Thoracic aorta (tissue), 2 donors: ENCODE data around the gene ALG5. TPM values are rescaled to one million over a fixed set of nuclear protein-coding genes. Genes with fewer than 3 reads are reported as not detected.

ENCODE experiments used
- ATAC-seq: fragments of 150-250 bp; one replicate; pipeline ENCODE4 v1.8.0; 2017; ENCODE audit warnings: low read depth; ENCODE audit not compliant: insufficient number of reproducible peaks, low FRiP score
- DNase-seq: peaks from one replicate; pipeline ENCODE4 v3.0.0-alpha.2; 2020; ENCODE audit warnings: low spot score
- H3K27ac ChIP-seq, 2 donors: fragments of 200-600 bp; sonication (generic); 1 replicate in 1 of 2; 2 replicates in 1 of 2; pipeline ENCODE4 v1.5.1; 2016; ENCODE audit warnings: mild to moderate bottlenecking in 2 of 2, moderate library complexity in 2 of 2
- H3K27me3 ChIP-seq: fragments of 200-600 bp; sonication (generic); replicated peaks from 2 replicates; pipeline ENCODE4 v1.6.0; 2016; ENCODE audit warnings: mild to moderate bottlenecking; ENCODE audit not compliant: insufficient read depth
- H3K36me3 ChIP-seq: fragments of 200-600 bp; sonication (generic); one replicate; pipeline ENCODE4 v1.5.1; 2016
- H3K4me1 ChIP-seq, 2 donors: fragments of 200-600 bp; sonication (generic); 1 replicate in 1 of 2; 2 replicates in 1 of 2; pipeline versions ENCODE4 v1.5.1 to v1.6.0; 2016; ENCODE audit warnings: low read depth in 2 of 2, mild to moderate bottlenecking in 1 of 2; ENCODE audit not compliant: control insufficient read depth in 1 of 2
- H3K4me3 ChIP-seq: fragments of 200-600 bp; sonication (generic); 2 replicates; pipeline ENCODE4 v1.5.1; 2016; ENCODE audit warnings: mild to moderate bottlenecking
- H3K9me3 ChIP-seq: fragments of 200-600 bp; sonication (generic); 2 replicates; pipeline ENCODE4 v1.5.1; 2016
- CTCF ChIP-seq: fragments of 200-600 bp; sonication (generic); IDR thresholded peaks from one replicate; pipeline ENCODE4 v1.5.1; 2019; ENCODE audit warnings: antibody characterized with exemption
- total RNA-seq, 2 donors: library from RNA; depleted of rRNA; stranded (reverse); fragments of >200 nt; gene quantifications; one replicate each; pipeline versions ENCODE4 v1.1.0 to v1.2.3, GENCODE V29; 2016

Gene ALG5
- total RNA-seq, 2 donors from 2014 or later, result 13.5 to 19.9 TPM

DNA sequence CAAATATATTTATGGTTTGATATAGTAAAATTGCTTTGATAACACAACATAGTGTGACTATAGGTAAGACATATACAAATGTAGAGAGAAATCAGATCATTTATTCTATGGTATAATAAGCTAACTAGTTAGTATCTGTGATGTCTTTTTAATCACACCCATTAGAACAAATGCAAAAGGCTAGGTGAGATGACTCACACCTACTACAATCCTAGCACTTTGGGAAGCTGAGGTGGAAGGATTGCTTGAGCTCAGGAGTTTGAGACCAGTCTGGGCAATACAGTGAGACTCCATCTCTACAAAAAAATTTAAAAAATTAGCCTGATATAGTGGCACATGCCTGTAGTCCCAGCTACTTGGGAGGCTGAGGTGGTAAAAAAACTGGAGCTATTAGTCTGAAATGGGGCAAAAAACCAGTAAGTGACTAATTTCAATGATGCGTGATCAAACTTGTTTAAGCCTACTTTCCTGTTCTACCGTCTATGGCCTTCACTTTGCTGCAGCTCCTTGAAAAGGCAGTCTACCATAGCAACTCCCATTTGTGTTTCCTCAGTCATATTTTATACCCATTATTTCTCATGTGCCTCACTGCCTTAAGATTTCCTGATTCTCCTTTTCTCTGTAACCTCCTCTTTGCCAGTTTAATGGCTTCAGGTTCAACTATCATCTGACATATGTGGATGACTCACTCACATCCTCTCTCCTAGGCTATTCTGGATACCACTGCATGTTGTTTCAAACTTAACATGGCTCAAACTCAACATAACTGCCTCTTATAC lies 12.5 kb downstream of the ALG5 start:
- TF ChIP-seq CTCF, result no peak
- Histone ChIP-seq H3K4me1 (no peaks in the 10 kb centered on the region), H3K36me3 (peaks cover 31% of the 10 kb centered on the region), H3K27ac (no peak overlapping the region), H3K27me3 (no peaks in the 10 kb centered on the region), H3K9me3 (no peaks in the 10 kb centered on the region), H3K4me3 (no peak overlapping the region)
- ATAC-seq, result no peak
- DNase-seq, result no peak

DNA sequence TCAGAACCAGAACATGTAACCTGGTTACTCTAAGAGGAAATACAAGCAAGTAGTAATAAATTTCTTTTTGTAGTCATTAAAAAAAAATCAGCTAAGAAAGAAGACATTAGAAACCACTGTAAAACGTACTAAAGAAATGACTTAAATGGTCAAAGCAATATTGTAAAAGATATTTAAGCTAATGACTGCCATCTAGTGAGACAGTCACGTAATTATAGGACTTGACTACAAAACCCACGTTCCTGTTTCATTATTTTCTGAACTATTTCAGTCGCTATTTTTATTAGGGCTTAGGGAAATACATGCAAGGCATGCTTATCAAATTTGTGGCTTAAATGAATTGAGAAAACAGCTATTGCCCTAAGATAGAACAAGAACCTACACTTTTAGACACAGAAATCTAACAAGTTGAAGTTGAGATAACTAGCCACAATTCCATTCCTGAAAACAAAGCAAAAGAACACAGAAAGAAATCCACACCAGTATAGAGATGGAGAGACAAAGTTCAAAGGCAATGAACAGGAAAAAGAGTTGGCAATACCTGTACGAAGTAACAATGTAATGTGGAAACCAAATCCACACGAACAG lies 17.9 kb downstream of the ALG5 start:
- peaks cover 15% of the 10 kb centered on the region for H3K36me3 ChIP-seq
- H3K4me3 ChIP-seq, result no peak overlapping the region
- no peaks in the 10 kb centered on the region for H3K9me3 ChIP-seq
- H3K27ac ChIP-seq, result no peak overlapping the region
- ATAC-seq (no peak), DNase-seq (no peak)
- H3K27me3 ChIP-seq, result no peaks in the 10 kb centered on the region
- peak; percentile 56 for TF ChIP-seq CTCF
- no peaks in the 10 kb centered on the region for H3K4me1 ChIP-seq

DNA sequence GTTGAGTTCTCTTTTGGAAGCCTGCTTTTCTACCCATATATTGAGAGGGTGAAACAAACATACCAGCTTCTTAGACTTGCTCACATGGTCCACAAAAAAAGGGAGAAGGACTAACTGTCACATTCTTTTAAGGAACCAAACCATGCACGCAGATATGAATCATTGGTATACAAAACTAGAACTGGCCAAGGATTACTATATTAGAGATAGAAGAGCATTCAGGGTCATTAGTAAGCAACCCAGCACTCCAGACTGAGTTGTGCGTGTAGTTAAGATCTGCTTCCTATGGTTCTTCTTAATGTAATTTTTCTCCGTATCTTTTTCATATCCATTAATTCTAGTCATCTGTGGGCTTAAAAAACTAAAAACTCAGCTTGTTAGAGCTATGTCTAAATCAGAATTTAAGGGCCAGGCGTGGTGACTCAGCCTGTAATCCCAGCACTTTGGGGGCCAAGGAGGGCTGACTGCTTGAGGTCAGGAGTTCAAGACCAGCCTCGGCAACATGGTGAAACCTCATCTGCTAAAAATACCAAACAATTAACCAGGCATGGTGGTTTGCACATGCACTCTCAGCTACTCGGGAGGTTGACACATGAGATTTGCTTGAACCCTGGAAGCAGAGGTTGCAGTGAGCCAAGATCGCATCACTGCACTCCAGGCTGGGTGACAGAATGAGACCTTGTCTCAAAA lies 19.6 kb downstream of the ALG5 start:
- Histone ChIP-seq H3K4me3 (no peak overlapping the region), H3K27me3 (no peaks in the 10 kb centered on the region), H3K9me3 (no peaks in the 10 kb centered on the region), H3K4me1 (no peaks in the 10 kb centered on the region), H3K36me3 (peaks cover 4% of the 10 kb centered on the region), H3K27ac (no peak overlapping the region)
- DNase-seq, result no peak
- TF ChIP-seq CTCF, result no peak
- ATAC-seq, result no peak

DNA sequence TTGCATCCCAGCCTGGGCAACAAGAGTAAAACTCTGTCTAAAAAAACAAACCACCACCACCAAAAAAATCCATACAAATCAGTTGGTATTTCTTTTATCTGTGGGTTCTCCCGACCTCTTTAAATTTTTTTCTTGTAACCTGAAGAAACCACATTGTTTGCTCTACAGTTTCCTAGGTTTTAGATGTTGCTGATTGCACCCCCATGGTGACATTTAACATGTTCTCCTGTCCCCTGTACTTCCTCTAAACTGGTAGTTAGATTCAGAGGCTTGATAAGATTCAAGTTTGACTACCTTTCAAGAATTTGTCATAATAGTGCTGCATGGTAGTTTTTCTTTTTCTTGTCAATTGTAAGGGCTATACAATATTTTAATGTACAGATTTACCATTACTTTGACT lies 24.0 kb downstream of the ALG5 start:
- Histone ChIP-seq H3K4me1 (no peaks in the 10 kb centered on the region), H3K4me3 (no peak overlapping the region), H3K9me3 (no peaks in the 10 kb centered on the region), H3K27ac (no peak overlapping the region), H3K36me3 (peaks cover 3% of the 10 kb centered on the region), H3K27me3 (no peaks in the 10 kb centered on the region)
- no peak for DNase-seq
- no peak for ATAC-seq
- TF ChIP-seq CTCF, result no peak

GRCh38 chr13:36973621-36974295 lies 25.4 kb downstream of the ALG5 start:
- Histone ChIP-seq H3K36me3 (peaks cover 3% of the 10 kb centered on the region), H3K27ac (no peak overlapping the region), H3K9me3 (no peaks in the 10 kb centered on the region), H3K27me3 (no peaks in the 10 kb centered on the region), H3K4me3 (no peak overlapping the region), H3K4me1 (no peaks in the 10 kb centered on the region)
- DNase-seq, result no peak
- TF ChIP-seq CTCF, result no peak
- ATAC-seq, result no peak
